GM21360 (cell line): ENCODE data around the gene MPP3.

ENCODE experiments used
- ATAC-seq: cut with Tn5 transposase; IDR thresholded peaks from one replicate; pipeline ENCODE4 v1.9.1; 2021; ENCODE audit warnings: mild to moderate bottlenecking, moderate library complexity; ENCODE audit not compliant: unreplicated experiment

MPP3 gene

DNA sequence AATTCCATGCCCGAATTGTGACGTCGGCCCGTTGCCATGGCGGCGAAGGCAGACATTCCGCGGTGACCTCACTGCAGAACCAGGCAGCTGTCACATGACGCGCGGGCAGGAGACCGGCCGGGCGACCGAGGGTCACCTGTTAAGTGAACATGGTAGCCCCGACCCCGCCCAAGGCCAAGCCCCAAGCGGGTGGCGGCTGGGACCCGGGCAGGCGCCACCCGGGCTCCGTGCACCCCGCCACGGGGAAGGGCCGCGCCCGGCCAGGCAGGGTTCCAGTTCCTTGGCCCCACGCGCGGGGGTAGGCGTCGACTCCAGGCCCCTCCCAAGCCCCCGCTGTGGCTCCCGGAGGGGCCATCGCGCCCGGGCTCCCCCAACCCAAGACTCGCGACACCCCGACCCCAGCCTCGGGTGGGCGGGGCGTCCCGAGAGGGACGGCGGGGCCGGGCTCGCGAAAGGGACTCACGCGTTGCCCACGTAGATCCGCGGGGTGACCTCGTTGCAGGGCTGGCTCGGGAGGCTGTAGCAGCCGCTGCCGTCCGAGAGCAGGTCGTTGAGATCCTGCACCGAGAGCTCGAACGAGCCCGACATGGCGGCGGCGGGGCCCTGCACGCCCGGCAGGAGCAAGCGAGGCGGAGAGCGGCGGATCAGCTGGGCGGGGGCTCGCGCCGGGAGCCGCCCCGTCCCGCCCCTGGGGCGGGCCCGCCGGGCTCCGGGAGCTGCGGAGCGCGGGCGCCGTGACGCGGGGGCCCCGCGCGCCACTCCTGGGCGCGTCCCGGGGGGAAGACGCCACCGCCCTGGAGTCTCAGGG lies 54.4 kb downstream of the MPP3 start, which contains the start of gene DUSP3:
Gene DUSP3, minus strand, starts transcription at position 641 of the 808 bp plus-strand sequence. Its CDS starts 53 bp downstream, at position 588.
- peak; percentile 55 for ATAC-seq

- no peak for ATAC-seq
Measured at GRCh38 chr17:43774304-43775250, 58.4 kb downstream of the MPP3 start.

GRCh38 chr17:43772877-43773648 lies 59.9 kb downstream of the MPP3 start:
- ATAC-seq, result no peak

DNA sequence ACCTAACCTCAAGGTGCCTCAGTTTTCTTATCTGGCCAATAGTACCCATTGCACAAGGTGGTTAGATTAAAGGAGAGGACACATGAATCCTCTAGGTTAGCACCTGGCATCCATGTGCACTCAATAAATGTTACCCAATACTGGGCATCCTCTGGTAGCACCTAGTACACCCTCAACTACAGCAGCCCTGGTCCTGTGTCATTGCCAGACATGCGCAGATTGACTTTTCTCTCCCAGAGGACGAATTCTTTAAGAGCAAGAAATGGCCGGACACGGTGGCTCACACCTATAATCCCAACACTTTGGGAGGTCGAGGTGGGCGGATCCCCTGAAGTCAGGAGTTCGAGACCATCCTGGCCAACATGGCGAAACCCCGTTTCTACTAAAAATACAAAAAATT lies 61.5 kb downstream of the MPP3 start:
- ATAC-seq, result no peak

DNA sequence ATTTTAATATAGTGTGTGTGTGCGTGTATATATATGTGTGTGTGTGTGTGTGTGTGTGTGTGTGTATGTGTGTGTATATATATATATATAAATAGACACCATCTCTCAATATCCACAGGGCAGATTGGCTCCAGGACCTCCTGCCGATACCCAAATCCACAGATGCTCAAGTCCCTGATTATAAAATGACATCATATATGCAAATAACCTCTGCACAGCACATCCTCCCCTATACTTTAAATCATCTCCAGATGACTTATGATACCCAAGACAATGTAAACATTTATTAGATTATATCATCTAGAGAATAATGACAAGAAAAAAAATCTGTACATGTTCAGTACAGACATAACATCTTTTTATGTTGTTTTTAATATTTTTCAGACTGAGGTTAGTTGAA lies 62.0 kb downstream of the MPP3 start:
- ATAC-seq, result no peak

DNA sequence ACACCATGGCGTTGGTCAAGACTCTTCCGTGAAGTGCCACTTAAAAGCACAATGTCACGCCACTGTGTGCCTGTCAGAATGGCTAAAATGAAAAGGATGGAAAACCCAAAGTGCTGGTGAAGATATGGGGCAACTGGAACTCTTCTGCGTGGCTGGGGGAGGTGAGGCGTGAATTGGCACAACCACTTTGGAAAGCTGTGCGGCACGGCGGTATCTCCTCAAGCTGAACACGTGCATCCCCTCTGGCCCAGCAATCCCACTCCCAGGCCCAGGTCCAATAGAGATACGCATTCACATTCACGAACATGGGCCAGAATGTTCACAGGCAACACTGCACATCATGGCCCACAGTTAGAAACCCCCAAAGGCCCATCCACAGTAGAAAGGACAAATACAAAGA lies 63.1 kb downstream of the MPP3 start:
- no peak for ATAC-seq

- ATAC-seq, result no peak
Measured at GRCh38 chr17:43769426-43769825, 63.5 kb downstream of the MPP3 start.

DNA sequence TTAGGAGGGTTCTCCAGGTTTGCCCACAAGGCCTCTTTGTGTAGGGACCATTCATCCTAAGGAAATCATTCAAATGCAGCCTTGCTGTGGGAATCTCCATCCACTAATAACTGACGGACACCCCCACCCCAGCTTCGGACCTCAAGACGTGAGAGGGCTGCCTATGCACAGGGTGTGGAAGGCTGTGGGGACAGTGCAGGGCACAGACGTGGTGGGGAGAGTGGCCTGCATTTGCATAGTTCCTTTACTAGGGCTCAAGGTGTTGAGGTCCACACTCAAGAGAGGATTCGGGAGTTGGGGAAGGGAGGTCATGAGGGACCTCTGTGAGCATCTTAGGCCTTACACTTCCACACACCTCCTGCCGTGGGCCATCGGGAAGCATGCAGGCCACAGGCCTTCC lies 64.0 kb downstream of the MPP3 start:
- ATAC-seq, result no peak

DNA sequence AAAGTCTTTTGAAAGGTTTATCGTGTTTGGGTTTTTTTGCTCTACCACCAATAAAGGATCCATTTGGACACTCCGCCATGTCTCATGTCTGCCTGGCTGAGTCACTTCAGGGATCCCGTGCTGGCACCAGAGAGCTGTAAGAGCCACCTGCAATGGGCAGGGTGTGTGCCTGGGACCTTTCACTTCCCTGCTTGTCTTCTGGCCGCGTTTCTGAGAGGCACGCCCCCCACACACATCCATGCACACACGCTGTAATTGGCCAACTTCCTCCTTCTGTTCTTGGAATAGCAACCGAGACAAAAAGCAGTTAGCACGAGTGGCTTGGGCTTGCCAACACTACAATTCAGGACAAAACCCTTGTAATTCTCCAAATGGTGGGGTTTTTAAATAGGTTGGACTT lies 64.6 kb downstream of the MPP3 start:
- no peak for ATAC-seq

GRCh38 chr17:43767713-43768059 lies 65.3 kb downstream of the MPP3 start:
- no peak for ATAC-seq

- no peak for ATAC-seq
Measured at GRCh38 chr17:43767053-43767712, 65.8 kb downstream of the MPP3 start.

DNA sequence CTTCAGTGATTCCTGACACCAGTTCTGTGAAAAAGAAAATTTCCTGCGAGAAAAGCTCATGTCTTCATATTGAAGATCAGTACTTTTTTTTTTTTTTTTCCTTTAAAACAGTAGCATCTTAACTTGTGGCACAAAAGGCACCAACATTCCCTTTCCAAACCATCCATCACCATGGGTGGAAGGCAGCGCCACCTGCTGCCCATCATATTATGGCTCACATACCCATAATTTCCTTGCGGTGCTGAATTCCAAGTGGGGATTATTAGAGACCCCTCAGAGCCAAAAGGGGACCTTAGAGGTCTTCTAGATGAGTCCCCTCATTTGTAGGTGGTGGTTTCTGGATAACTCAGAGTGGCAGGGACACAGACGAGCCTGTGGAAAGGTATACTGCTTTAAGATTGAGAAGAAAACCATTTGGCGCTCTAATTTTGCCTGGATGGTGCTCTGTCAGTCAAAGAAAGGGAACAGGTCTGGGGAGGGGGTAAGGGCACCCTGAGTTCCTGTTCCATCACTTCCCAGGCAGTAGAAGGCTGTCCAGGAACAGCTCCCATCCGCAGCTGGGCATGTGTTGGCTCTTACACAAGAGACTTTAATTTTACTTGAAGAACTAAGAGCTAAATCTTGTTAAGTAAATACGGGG lies 66.4 kb downstream of the MPP3 start:
- no peak for ATAC-seq

DNA sequence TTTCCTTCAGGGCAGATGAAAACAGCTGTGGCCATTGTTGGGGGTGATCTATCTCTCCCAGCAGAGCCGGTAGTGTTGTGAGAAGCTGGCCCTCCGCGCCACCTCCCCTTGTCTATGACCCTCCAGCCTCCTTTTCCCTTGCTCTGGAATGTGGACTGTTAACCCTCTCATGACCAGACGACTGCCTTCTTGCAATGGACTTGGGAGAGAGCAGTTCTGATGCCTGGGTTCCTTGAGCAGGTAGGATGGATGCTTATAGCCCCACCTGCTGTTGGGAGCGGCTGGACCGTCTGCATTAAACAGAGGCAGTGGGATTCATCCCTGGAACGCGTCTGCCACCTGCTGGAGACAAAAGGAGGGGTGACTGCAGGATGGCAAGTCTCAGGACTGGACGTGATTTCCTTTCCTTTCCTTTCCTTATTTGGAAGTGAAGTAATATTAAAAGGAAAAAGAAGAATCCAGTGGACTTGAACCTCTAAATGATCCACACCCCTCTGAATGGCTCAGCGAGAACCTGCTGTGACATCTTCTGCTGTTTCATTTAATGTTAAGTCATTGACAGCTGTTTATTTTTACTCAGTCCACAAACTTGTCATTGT lies 72.6 kb downstream of the MPP3 start:
- ATAC-seq, result no peak

- no peak for ATAC-seq
Measured at GRCh38 chr17:43759836-43760235, 73.1 kb downstream of the MPP3 start.

- ATAC-seq, result no peak
Measured at GRCh38 chr17:43758497-43759174, 74.3 kb downstream of the MPP3 start, which contains the start of gene SOST. SOST (minus strand) TSS chr17:43758791; CDS start chr17:43758741, 50 bp downstream.

GRCh38 chr17:43758086-43758485 lies 74.9 kb downstream of the MPP3 start:
- no peak for ATAC-seq

DNA sequence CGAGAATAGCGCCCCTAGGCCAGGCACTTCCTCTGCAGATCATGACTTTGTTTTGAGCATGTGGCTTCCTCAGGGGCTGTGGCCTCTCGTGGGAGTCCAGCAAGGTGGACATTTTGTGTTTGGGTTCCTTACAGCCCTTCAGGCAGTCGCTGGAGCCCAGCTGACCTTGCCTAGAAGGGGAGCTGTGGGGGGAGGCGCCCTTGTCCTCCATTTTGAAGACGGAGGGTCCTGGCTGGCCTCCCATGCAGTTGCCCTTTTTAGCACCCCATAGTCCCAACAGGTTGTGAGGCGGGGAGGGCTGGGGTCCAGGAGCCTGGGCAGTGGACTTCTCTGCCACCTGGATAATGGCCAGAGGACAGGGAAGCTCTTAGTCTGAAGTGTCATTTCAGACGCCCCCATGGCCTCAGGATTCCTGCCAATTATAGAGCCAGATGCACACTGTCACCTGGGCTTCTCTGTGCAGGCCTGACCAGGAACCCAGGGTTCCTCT lies 75.7 kb downstream of the MPP3 start:
- ATAC-seq, result no peak

DNA sequence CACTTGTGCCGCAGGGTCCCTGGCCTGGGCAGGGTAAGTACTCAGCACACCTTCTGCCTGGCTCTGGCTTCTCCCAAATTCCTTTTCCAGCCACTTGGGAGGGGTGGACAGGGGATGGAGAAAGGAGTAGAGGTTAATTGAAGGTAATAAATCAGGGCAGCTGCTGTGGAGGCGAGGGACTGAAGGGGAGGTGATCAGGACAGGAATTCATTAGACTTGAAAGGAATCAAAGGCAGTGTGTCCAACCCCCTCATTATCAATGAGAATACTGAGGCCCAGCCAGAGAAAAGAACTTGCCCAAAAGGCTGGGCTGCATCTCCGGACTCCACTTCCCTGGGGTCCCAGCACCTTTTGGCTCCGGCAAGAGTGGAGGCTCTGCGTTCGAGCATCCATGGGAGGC lies 76.7 kb downstream of the MPP3 start:
- ATAC-seq, result no peak

DNA sequence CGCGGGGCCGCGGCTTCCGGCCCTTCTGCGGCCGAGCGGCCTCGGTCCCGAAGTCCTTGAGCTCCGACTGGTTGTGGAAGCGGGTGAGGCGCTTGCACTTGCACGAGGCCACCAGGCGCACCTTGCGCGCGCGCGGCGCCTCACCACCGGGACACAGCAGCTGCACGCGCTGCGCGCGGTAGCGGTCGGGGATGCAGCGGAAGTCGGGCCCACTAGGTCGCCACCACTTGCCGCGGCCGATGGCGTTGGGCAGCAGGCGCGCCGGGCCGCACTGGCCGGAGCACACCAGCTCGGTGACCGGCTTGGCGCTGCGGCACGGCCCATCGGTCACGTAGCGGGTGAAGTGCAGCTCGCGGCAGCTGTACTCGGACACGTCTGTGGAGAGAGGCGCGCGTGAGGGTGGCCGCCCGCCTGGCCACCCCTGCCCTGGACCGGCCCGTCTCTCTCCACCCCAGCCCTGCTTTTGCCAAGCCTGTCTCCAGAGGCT lies 77.5 kb downstream of the MPP3 start:
- no peak for ATAC-seq
